HepG2 (cell line): Measurements from ENCODE around the gene ACP7. TPM values are rescaled to one million over a fixed set of nuclear protein-coding genes. Genes with fewer than 3 reads are reported as not detected.

ENCODE experiments used
- ATAC-seq: fragments of 200-7000 bp; cut with Tn5 transposase; 3 replicates; pipeline ENCODE4 v1.9.1; 2020; ENCODE audit warnings: mild to moderate bottlenecking, moderate library complexity
- BruUV-seq: library from RNA; stranded (reverse); fragments of 400-500 nt; replicated peaks from 2 replicates; lab custom pipeline; 2021; lab: Mats Ljungman, UMichigan
- CTCF ChIA-PET: fragments of 300-600 bp; formaldehyde crosslinking; extraction: SDS; loops from one replicate; lab custom pipeline; 2021; ENCODE audit warnings: low total read pairs, inconsistent platforms, low intra/inter-chr PET ratio; lab: Yijun Ruan, JAX
- POLR2A ChIA-PET: fragments of 350-600 bp; sonication (Branson Sonifier 250); formaldehyde crosslinking; loops from one replicate; lab custom pipeline; 2020; ENCODE audit warnings: antibody characterized with exemption, inconsistent platforms; lab: Yijun Ruan, JAX
- DNase-seq: peaks from one replicate; pipeline ENCODE4 v3.0.0-alpha.2; 2015; ENCODE audit warnings: low spot score
- FAIRE-seq: peaks from 3 replicates; lab custom pipeline; 2011; peaks lifted over from hg19 to GRCh38; lab: Jason Lieb, UNC
- H2AFZ ChIP-seq: one replicate; pipeline ENCODE4 v1.6.1; 2011; ENCODE audit warnings: low read length, inconsistent platforms
- H3K27ac ChIP-seq: fragments of 300-600 bp; 3 replicates; pipeline ENCODE4 v1.8.0; 2011; ENCODE audit warnings: mixed run types, mild to moderate bottlenecking, mixed read lengths, low read length, inconsistent platforms; ENCODE audit not compliant: insufficient read depth; ENCODE audit errors: extremely low read length
- H3K27me3 ChIP-seq, 2 experiments: fragments of 200-600 bp in 1 of 2; 2 replicates in 1 of 2; 3 replicates in 1 of 2; pipeline versions ENCODE4 v1.6.0 to v1.8.0; 2011; ENCODE audit warnings: low read length in 2 of 2, mild to moderate bottlenecking in 2 of 2, moderate library complexity in 2 of 2, inconsistent platforms in 1 of 2; ENCODE audit not compliant: insufficient read depth in 2 of 2, control insufficient read depth in 1 of 2
- H3K36me3 ChIP-seq, 2 experiments: fragments of 200-600 bp in 1 of 2; replicated peaks in 1 of 2; 2 replicates in 1 of 2; 3 replicates in 1 of 2; pipeline versions ENCODE4 v1.5.1 to v1.8.0; 2011; ENCODE audit warnings: low read length in 2 of 2, inconsistent platforms in 1 of 2; ENCODE audit not compliant: insufficient read depth in 2 of 2, control insufficient read depth in 1 of 2
- H3K4me1 ChIP-seq: 2 replicates; pipeline ENCODE4 v1.5.1; 2012; ENCODE audit warnings: low read length, inconsistent platforms; ENCODE audit not compliant: insufficient read depth
- H3K4me2 ChIP-seq: 2 replicates; pipeline ENCODE4 v1.6.0; 2011; ENCODE audit warnings: low read depth, low read length, inconsistent platforms
- H3K4me3 ChIP-seq, 3 experiments: fragments of 200-600 bp in 1 of 3; sonication (generic), shearing (Covaris generic) in 1 of 3; replicated peaks in 1 of 3; 2 replicates each; pipeline ENCODE4 v1.5.1; 2011 to 2016; ENCODE audit warnings: low read length in 3 of 3, inconsistent platforms in 2 of 3, low read depth in 2 of 3, mild to moderate bottlenecking in 2 of 3, control low read depth in 1 of 3, mixed read lengths in 1 of 3; ENCODE audit not compliant: insufficient read depth in 1 of 3
- H3K79me2 ChIP-seq: one replicate; pipeline ENCODE4 v1.6.1; 2011; ENCODE audit warnings: low read length, inconsistent platforms; ENCODE audit not compliant: insufficient read depth
- H3K9ac ChIP-seq: 2 replicates; pipeline ENCODE4 v1.6.0; 2011; ENCODE audit warnings: mild to moderate bottlenecking, low read depth, low read length, inconsistent platforms; ENCODE audit not compliant: insufficient read depth
- H3K9me3 ChIP-seq: 2 replicates; pipeline ENCODE4 v1.5.1; 2012; ENCODE audit warnings: mild to moderate bottlenecking, low read length
- H4K20me1 ChIP-seq: 2 replicates; pipeline ENCODE4 v1.6.0; 2011; ENCODE audit warnings: inconsistent platforms, mild to moderate bottlenecking, low read length, moderate library complexity; ENCODE audit not compliant: insufficient read depth
- CEBPZ ChIP-seq: IDR thresholded peaks from 2 replicates; pipeline ENCODE4 v1.6.1; 2012; ENCODE audit warnings: low read length, improper control_type of control experiment
- FOXK2 ChIP-seq: fragments of 450-650 bp; IDR thresholded peaks from 2 replicates; pipeline ENCODE4 v1.6.1; 2016
- MYC ChIP-seq: sonication (generic); formaldehyde crosslinking; IDR thresholded peaks from 2 replicates; pipeline ENCODE4 v1.9.0; 2021; ENCODE audit warnings: missing genetic modification reagents, borderline replicate concordance
- RFXANK ChIP-seq: IDR thresholded peaks from 2 replicates; pipeline ENCODE4 v1.6.1; 2016
- SMAD9 ChIP-seq: sonication (generic); formaldehyde crosslinking; IDR thresholded peaks from 2 replicates; pipeline ENCODE4 v1.5.1; 2020; ENCODE audit warnings: mild to moderate bottlenecking, missing genetic modification reagents
- STAG1 ChIP-seq: sonication (generic); formaldehyde crosslinking; IDR thresholded peaks from 2 replicates; pipeline ENCODE4 v1.4.0; 2020; ENCODE audit warnings: missing genetic modification reagents
- ZFY ChIP-seq: sonication (generic); formaldehyde crosslinking; IDR thresholded peaks from 2 replicates; pipeline ENCODE4 v1.4.0; 2020; ENCODE audit warnings: missing genetic modification reagents
- ZNF605 ChIP-seq: sonication (generic); formaldehyde crosslinking; IDR thresholded peaks from 2 replicates; pipeline ENCODE4 v1.8.0; 2022; ENCODE audit warnings: mild to moderate bottlenecking, missing genetic modification reagents
- ZNF839 ChIP-seq: sonication (generic); formaldehyde crosslinking; IDR thresholded peaks from 2 replicates; pipeline ENCODE4 v1.4.0; 2020; ENCODE audit warnings: missing genetic modification reagents, mild to moderate bottlenecking, borderline replicate concordance
- WGBS: methylation state at CpG from one replicate; pipeline ENCODE4 v1.1.6; 2017; ENCODE audit warnings: low lambda C conversion rate; 5-methylcytosine and 5-hydroxymethylcytosine counted together
- in situ Hi-C: cut with HindIII; loops from 2 replicates; pipeline ENCODE4 v1.10.0; 2017; ENCODE audit warnings: low pct_unique_long_range_greater_than_20kb; ENCODE audit not compliant: extremely low pct_ligation_motif_present
- intact Hi-C: fragments of 100-400 bp; cut with micrococcal nuclease; formaldehyde crosslinking; loops from one replicate; pipeline ENCODE4 v1.10.0; 2022; ENCODE audit not compliant: unreplicated experiment
- polyA plus RNA-seq, 8 experiments: library from polyadenylated mRNA; depleted of rRNA in 3 of 8; stranded (reverse) in 7 of 8; unstranded in 1 of 8; fragments of >200 nt; fragmentation: Illumina TruSeq in 4 of 8; extraction: Trizol in 4 of 8; gene quantifications; 2 replicates each; pipeline versions ENCODE4 v1.2.1 to v1.2.3, GENCODE V29; 2011 to 2016; ENCODE audit warnings: low read depth in 4 of 8, missing spikeins in 1 of 8, mixed read lengths in 1 of 8; ENCODE audit not compliant: insufficient read depth in 1 of 8
- total RNA-seq, 5 experiments: library from RNA; depleted of rRNA; stranded (reverse); fragments of >200 nt; fragmentation: Illumina TruSeq; extraction: Trizol; gene quantifications; 2 replicates each; pipeline ENCODE4 v1.2.3, GENCODE V29; 2016; ENCODE audit warnings: low read depth in 1 of 5

Gene ACP7
- total and polyA plus RNA-seq, 2 of the 13 experiments (the other 11 are each of a cell fraction or from before 2014, with no cell fraction given) = not detected

- TF ChIP-seq CEBPZ (no peak), SMAD9 (CRISPR knock-in tag) (no peak), ZNF839 (CRISPR knock-in tag) (0 out of 2 replicates have a peak, but pooled peaks have one; percentile 30), STAG1 (CRISPR knock-in tag) (peak; percentile 79), MYC (CRISPR knock-in tag) (peak; percentile 30; the same call in 1 of the 2 replicates), ZNF605 (CRISPR knock-in tag) (no peak)
- TF ChIP-seq, all 625 proteins: peak for 25
Observed at GRCh38 chr19:39052243-39052746, 31.9 kb upstream of the ACP7 start (continued).

GRCh38 chr19:39052846-39053245 is 31.3 kb upstream of the ACP7 start:
- no peak for DNase-seq
- 46% methylated on average over 5 of the region's 9 CpGs for WGBS
- in situ Hi-C loops = no loop called here

More at GRCh38 chr19:39052846-39053245, 31.3 kb upstream of the ACP7 start:
- ChIA-PET CTCF (no interaction called here), POLR2A (no interaction called here)
- Histone ChIP-seq H3K27me3 (no peaks in the 10 kb centered on the region), H3K4me2 (peak overlapping the region; percentile 63; the same call in 1 of the 2 replicates), H3K4me1 (peaks cover 40% of the 10 kb centered on the region), H3K27ac (no peak overlapping the region), H4K20me1 (no peaks in the 10 kb centered on the region), H3K36me3 (no peaks in the 10 kb centered on the region), H3K79me2 (no peaks in the 10 kb centered on the region), H3K9me3 (peaks cover 5% of the 10 kb centered on the region; the same call in 1 of the 2 replicates), H3K4me3 (no peak overlapping the region; a peak in 1 of 6 replicates), H2AFZ (no peak overlapping the region), H3K9ac (no peak overlapping the region)
- BruUV-seq = no TSS peak
- no peak for TF ChIP-seq FOXK2
- 0 out of 2 replicates have a peak, but pooled peaks have one; percentile 15 for TF ChIP-seq ZFY (CRISPR knock-in tag)
- TF ChIP-seq RFXANK (CRISPR knock-in tag) = no peak
- intact Hi-C loops = loop anchor here (5.0 kb wide), 1 partner anchor 76 kb away; the partner anchor contains the start of gene FBXO17
- no peak for ATAC-seq
- no peak for FAIRE-seq
